HTR-8/SVneo (cell line): ENCODE results near the gene MAFG.

Source experiments
- DNase-seq: peaks from one replicate; pipeline ENCODE4 v3.0.0; 2011; ENCODE audit warnings: low spot score, mixed read lengths; ENCODE audit not compliant: insufficient read length
- FAIRE-seq: peaks from 2 replicates; lab custom pipeline; 2011; peaks lifted over from hg19 to GRCh38; lab: Jason Lieb, UNC

The MAFG gene

DNA sequence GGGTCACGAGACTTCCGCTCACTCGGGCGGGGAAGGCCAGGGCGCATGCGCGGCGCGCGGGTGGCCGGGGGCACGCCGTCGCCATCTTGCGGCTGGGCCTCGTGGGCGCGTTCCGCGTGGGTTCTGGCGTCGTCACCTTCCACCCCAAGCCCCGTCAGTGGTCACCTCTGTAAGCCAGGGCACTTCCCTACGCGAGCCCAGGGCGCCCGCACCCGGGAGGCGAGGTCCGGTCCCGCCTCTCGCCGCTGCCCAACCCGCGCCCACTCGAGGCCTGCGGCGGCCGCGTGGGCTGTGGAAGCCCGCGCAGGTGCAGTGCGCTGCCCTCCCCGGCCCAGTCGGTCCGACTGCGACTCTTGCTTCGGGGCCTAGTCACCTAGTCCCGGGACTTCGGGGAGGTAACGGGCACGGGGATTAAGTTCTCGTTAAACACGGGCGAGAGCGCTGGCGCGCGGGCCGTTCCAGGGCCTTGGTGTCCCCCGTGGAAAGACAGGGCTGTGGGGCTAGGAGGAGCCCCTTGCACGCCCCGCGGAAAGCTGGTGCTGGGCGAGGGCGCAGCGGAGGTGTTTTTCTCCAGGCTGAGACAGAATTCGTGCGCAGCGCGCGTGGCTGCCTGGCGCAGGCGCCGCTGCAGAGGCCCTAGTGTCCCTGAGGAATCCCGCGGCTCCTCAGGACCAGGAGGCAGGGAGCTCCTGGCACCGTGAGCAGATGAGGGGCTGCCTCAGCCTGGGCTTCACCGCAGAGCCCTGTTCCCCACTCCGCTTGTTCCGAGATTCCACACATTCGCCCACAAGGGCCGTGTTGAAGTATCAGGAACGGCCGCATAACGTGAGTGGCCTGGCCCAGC is 55.9 kb downstream of the MAFG start:
- no peak for FAIRE-seq
- peak; percentile 94 for DNase-seq

DNA sequence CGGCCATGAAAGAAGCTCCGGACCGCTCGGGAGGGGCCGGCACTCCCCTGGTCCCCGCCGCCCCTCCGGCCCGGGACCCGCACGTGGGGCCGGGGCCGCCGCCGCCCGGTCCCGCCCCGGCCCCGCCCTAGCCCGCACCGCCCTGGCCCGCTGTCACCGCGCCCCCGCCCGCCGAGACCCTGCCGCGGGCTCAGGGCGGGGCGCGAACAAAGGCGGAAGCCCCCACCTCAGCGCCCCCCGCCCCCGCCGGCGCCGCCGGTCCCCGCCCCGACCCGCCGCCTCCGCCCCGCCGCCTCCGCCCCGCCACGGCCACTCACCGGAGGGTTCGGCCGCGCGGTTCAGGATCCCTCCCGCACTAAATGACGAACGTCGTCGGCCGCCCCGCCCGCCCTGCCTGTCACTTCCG is 56.6 kb downstream of the MAFG start, which contains the start of gene ARHGDIA:
ARHGDIA (minus strand) TSS at position 357 of the 406 bp plus-strand sequence. CDS start 1,407 bp downstream, outside the sequence.
- FAIRE-seq: peak; percentile 46
- DNase-seq: no peak

DNA sequence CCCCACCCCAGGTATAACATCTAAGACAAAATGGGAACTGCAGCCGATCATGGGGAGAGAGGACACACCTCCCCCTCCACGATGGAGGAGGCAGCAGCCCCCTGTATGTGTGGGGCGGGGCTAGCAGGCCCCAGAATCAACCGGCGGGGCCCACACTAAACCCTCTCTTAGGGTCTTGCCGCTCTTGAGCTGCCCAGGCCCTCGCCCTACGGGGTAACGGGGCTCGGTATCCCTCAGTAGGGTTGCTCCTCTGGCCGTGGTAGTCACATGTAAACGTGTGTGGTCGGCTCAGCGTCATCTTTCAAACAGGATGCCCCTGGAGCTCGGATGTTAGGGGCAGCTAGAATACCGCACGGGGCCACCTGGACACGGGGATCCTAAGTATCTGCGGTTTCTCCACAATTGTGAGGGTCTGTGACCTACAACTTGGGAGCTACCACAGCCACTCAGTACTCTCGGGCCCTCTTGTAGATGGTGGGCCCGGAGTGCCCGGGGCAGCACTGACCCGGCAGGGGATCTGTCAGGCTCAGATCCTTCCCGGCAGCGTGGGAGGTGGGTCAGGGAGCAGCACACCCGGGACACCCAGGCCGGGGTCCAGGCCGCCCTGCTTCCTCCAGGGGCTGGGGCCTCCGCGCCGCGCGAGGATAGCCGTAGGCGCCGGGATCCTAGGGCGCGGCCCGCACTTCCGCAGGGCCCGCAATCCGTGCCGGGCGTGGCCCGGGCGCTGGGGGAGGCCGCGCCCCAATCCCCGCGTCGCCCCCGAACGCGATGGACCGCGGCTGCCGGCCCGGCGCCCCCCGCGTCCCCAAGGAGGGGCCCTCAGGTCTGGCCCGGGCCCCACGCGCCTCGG is 57.2 kb downstream of the MAFG start:
- FAIRE-seq: no peak
- DNase-seq: no peak

DNA sequence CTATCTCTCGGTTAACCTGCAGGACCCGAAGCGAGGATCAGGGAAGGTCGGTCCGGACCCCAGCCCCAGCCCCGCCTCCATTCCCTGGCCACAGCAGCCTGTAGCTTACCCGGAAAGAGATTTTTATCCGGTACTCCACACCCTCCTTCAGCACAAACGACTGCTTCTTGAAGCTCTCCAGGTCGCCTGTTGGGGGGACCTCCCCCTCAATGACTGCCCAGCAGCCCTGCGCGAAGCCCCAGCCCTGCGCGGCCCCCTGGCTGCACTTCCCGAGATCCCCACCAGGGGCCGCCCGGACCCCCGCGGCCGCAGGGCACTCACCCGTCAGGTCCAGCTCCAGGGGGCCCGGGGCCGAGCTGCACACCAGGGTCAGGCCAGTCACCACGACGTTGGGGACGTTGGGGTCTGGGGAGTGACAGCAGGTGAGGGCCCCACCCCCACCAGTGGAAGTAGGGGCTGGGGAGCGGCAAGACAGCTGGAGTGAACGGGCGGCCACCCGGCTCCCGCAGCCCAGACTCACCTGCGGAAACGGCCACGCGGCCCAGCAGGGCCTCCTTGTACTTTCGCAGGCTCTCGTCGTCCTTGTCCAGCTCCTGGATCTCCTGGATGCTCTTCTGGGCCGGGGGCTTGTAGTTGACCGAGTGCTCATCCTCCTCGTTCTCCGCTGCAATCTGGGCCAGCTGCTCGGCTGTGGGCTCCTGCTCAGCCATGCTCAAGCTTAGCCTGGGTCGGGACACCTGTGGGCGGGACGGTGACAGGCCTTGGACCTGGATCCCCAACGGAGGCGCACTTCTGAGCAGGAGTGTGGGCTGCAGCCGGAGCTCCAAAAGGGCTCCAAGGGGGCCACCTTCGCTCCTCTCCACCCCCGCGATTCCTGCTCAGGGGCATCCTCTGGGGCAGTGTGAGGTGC is 58.1 kb downstream of the MAFG start:
- FAIRE-seq: no peak
- DNase-seq: no peak

DNA sequence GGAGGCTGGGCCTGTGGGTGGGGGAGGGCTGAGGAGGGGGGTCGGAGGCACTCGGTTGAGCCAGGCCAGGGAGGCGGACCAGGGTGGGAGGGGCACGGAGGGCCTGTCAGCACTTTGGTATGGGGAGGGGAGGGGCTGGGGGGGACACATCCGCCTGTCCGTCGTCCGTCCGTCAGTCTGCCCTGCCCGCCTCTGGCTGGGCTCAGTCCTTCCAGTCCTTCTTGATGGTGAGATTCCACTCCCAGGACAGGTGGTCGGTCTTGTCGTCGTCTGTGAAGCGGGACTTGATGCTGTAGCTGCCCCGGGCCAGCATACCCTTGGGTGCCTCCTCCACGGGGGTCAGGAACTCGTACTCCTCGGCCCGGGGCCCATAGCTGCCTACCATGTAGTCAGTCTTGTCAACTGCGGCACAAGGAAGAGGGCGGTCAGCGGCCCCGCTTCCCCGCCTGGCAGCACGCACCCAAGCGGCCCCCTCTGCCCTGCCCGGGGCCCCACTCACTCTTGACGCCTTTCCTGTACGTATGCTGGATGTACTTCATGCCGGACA is 58.8 kb downstream of the MAFG start:
- DNase-seq (peak; percentile 66), FAIRE-seq (peak; percentile 62)
